ENCODE data around the gene TAOK3.

- no peak for TF ChIP-seq EZH2 (IDR thresholded peaks at IDR 0.05; ENCODE audit: insufficient read depth, low read length)
- TF ChIP-seq CTCF (IDR thresholded peaks at IDR 0.05; ENCODE audit: insufficient read depth, low read depth, low read length): no peak
Observed at GRCh38 chr12:118237908-118238307, 134.8 kb downstream of the TAOK3 start.

Measured in astrocyte (in vitro differentiated cells and primary cell).